T-helper 2 cell treated with Interferon-gamma antibody and Interleukin-4, amounts not matched to agents 100 ng/mL and 5 ng/mL, for 36 hours (primary cell): ENCODE data around the gene SLC9A1. TPM values are rescaled to one million over a fixed set of nuclear protein-coding genes. Genes with fewer than 3 reads are reported as not detected.

ENCODE experiments used
- intact Hi-C: fragments of 100-400 bp; cut with micrococcal nuclease; formaldehyde crosslinking; loops from one replicate; pipeline ENCODE4 v1.15.1; 2023
- total RNA-seq: library from RNA; stranded (reverse); gene quantifications from 2 replicates; pipeline ENCODE4 v1.2.3, GENCODE V29; 2022

Gene SLC9A1
- total RNA-seq, 1 donor from 2014 or later: 24.6 TPM

DNA sequence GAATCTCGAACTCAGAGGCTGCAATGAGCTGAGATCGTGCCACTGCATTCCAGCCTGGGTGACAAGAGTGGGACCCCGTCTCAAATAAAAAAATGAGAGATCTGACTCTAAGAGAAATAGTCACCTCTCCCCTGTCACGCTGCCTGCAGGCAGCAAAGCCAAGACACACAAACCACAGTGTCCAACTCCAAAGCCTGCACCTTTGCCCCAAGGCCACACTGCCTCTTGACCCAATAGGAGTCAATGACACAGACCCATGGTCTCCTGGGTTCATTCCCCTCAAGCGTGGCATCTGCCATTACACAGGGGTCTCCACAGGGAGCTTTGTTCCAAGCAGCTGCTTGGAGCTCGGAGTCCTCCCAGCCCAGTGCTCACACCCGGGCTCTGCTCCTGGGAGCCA lies 46.3 kb downstream of the SLC9A1 start:
- intact Hi-C loops: loop anchor here (10.0 kb wide), 1 partner anchor 286 kb away; the partner anchor contains the start of gene GPR3

DNA sequence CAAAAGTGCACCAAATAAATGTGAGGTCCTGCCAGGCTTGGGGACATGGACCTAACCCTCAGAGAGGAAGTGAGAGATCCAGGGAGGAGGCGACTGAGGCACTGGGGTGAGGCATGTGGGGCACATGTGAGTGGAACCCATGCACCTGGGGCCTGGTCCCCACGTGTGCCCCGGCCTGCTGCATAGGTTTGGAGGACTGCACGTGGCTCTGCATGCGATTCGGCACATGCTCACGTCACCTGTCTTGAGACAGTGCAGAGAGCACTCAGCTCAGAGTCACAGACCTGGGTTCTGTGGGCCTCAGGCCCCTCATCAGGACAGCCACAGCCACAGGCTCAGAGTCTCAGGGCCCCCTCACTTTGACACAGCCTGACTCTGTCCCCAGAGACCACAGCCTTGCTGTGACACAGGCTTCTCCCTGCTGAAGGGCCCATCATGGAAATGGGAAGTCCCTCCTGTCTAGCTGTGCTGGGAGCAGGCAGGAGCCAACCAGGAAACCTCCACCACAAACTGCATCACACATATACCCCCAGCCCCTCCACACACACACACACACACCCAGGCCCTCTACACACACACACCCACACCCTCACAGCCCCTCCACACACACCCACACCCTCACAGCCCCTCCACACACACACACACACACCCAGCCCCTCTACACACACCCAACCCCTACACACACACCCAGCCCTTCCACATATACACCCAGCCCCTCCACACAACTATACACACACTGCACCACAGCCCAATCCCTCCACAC lies 48.2 kb downstream of the SLC9A1 start:
- intact Hi-C loops: loop anchor here (10.0 kb wide), 1 partner anchor 288 kb away; the partner anchor contains the start of gene GPR3

DNA sequence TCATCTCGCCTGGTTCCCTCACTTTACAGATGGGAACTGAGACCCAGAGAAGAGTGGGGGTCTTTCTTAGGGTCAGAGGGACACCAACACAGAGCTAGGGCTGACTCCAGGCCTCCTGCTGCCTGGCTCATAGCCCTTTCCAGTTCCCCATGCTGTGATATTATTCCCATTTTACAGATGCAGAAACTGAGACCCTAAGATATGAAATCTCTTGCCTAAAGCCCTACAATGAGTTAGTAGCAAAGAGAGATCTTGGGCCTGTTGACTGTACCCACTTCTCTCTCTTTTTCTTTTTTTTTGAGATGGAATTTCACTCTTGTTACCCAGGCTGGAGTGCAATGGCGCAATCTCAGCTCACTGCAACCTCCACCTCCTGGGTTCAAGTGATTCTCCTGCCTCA lies 49.9 kb downstream of the SLC9A1 start:
- intact Hi-C loops: loop anchor here (10.0 kb wide), 1 partner anchor 290 kb away; the partner anchor contains the start of gene GPR3

DNA sequence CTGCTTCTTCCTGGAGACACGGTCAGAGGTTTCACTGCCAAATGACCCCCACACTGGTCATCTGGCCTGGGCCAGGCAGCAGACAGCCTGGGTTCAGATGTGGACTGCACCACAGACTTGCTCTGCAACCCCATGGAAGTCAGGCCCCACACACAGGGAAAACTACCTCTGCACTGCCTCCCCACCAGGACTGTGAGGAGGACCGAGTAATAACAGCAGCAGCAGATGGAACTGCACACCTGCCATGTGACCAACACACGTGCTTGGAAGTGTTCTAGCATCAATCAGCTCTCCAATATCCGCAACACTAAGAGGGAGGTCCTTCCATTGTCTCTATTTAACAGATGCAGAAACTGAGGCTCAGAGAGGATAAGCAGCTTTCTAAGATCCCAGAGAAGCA lies 51.4 kb downstream of the SLC9A1 start:
- intact Hi-C loops: loop anchor here (10.0 kb wide), 1 partner anchor 291 kb away; the partner anchor contains the start of gene GPR3

DNA sequence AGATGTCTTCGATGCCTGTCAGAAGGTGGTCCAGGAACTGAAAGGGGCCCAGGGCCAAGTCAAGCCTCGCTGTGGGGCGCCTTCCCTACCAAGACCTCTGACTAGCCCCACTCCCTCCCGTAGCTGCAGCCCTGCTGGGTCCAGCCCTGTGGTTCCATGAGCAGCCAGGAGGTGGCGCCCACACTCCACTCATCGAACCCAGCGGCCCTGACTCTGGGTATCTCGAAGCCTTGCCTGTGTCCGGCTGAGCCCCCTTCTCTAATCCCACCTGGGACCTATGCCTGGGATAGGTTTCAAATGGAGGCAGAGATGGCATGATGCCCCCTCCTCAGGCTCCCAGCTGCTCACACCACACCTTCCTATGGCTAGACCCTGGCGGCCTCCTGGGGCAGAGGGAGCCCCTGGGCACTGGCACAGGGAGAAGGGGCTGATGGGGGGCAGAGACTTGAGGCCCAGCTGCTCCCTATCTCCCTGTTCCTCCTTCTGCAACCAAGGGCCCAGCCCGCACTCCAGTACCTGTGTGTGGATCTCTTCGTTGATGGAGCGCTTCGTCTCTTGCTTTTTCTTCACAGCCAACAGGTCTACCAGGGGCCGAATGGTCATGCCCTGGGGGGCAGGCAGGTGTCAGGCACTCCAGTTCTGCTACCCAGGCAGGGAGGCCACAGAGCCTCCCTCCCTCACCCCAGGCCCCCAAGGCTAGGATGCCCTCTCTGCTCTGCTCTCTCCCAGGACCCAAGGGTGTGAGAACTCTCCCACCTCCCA lies 52.0 kb downstream of the SLC9A1 start:
- intact Hi-C loops: loop anchor here (1.0 to 10.0 kb wide), 3 partner anchors 95 to 292 kb away; partner anchors contain the start of gene GPR3

GRCh38 chr1:27102134-27102706 lies 52.7 kb downstream of the SLC9A1 start:
- intact Hi-C loops: loop anchor here (1.0 to 10.0 kb wide), 3 partner anchors 96 to 293 kb away; partner anchors contain the start of gene GPR3

GRCh38 chr1:27101696-27102095 lies 53.2 kb downstream of the SLC9A1 start:
- intact Hi-C loops: loop anchor here (1.0 to 10.0 kb wide), 3 partner anchors 97 to 293 kb away; partner anchors contain the start of gene GPR3

DNA sequence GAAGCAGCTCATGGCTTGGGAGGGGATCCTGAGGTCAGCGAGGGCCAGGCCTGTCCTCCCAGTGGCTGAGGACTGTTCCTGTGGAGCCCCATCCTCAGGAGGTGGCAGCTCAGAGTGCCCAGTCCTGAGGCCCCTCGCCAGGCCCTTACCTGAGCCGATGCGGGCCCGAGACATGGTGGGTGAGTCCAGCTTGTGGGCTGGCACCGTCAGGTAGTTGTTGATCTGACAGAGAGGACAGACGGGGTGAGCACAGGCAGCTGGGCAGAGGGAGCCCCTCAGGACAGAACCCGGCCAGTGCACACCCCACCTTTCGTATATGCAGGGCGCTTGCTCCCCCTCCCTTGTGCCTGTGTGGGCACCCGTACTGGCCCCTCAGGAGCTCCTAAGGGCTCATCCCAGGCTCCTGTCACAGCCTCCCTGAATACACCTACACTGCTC lies 53.9 kb downstream of the SLC9A1 start:
- intact Hi-C loops: loop anchor here (10.0 kb wide), 1 partner anchor 294 kb away; the partner anchor contains the start of gene GPR3

DNA sequence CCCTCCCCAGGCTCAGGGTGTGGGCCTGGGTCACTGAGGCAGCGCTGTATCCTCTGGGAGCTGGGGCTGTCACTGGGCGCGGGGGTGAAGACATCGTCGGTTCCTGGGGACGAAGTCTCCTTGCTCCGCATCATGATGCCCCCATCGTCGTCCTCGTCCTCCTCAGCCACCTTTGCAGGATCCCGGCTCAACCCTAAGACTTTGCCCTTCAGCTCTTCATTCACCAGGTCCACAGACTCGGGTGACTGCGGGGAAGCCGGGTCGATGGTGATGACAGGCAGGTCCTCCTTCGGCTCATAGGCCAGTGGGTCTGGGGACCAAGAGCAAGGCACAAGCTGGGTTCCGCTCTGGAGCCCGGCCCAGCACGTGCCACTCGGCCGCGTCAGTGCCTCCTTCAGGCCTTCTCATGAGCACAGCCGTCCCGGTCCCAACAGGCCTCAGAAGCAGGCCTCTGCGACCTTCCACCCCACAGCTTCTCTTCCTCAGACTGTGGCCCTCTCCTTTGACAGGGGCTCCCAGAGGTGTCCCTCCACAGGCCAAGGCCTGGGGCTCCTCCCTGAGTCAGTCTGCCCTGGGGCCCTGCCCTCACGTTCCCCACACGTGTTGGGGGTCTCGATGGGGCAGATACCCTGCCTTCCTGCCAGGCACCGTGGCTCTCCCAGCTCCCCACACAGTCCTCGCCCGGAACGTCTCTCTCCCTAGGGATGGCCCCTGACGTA lies 54.4 kb downstream of the SLC9A1 start:
- intact Hi-C loops: loop anchor here (10.0 kb wide), 1 partner anchor 294 kb away; the partner anchor contains the start of gene GPR3

- intact Hi-C loops: loop anchor here (10.0 kb wide), 1 partner anchor 295 kb away; the partner anchor contains the start of gene GPR3
Observed at GRCh38 chr1:27099587-27100334, 55.2 kb downstream of the SLC9A1 start.

DNA sequence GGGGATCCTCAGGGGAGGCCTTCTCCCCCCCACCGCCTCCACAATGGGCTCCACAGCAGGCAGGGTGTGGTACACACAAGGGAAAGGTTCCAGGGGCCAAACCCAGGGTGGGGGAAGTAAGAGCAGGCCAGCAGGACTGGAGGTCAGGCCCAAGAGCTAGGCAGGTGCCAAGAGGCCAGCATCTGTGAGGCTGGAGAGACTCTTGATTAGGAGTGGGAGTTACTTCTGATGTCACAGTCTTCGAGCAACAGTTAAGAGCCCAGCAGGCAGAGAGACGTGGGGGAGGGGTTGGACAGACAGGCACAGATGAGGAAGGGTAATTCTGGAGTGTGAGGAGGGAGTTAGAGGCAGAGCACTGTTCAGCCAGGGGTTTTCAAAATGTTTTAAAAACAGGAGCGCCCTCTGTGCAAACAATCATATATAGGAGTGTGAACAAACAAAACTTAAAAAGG lies 55.8 kb downstream of the SLC9A1 start:
- intact Hi-C loops: no loop called here

DNA sequence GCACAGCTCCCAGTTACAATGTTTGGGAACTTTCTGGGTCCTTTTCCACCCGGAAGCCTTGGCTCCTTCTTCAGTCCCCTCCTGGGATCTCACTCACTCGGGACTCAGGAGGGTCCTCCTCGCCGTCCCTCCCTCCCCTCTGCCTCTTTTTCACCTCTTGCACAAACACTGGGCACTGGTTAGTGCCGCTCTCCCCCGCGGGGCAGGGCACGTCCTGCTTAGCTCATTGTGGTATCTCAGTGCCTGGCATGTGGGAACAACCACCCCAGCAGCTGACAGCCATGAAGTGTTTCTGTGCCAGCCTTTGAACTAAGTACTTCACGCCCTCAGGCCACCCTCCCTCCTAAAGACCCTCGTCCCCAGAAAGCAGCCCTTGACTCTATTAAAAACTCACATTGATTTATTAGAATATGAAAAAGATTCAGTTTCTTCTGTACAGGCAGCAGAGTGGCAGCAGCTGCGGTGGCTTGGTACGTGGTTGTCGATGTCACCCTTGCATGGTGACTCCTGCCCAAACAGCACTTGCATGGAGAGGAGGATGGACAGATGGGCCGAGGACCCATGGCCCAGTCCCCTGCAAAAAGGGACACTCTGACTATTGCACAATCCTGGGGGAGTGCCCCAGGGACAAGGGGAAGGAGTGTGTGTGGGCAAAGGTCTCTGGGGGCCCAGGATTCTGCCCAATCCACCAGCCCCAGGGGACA lies 56.3 kb downstream of the SLC9A1 start:
- intact Hi-C loops: no loop called here

- intact Hi-C loops: loop anchor here (1.0 kb wide), 1 partner anchor 53 kb away; no protein-coding TSS in a partner anchor
Observed at GRCh38 chr1:27097484-27097917, 57.4 kb downstream of the SLC9A1 start.

DNA sequence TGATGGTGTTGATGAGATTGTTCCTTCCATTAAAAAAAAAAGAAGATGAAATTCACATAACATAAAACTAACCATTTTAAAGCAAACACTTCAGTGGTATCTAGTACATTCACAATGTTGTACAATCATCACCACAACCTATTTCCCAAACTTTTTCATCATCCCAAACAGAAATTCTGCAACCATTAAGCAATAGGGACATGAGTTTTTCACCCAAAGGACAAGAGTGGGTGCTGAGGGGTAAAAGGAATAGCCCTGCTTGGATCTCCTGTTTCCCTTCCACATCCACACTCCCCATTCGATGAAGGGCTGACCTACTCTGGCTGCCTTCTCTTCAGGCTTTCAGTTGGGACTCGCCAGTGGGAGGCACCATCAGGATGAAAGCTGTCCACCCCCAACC lies 59.3 kb downstream of the SLC9A1 start:
- intact Hi-C loops: no loop called here

GRCh38 chr1:27092888-27093287 lies 62.0 kb downstream of the SLC9A1 start:
- intact Hi-C loops: no loop called here

DNA sequence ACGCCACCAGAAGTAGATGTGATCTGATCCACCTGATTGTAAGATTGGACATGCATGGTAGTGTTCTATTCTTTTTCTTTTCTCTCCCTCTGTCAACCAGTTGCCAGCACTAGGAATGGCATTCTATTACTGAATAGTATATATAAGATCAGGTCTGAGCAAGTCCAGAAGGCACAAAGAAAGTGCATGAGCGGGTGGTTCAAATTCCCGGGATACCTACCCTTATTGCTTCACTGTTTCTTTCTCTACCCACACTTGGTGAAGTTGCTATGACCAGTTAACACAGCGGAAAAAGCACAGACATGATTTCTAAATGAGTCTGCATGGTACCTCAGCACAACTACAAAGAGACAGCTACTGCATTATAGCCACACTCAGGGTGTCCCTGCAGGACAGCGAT lies 64.0 kb downstream of the SLC9A1 start:
- intact Hi-C loops: no loop called here

- intact Hi-C loops: no loop called here
Observed at GRCh38 chr1:27087371-27088220, 67.3 kb downstream of the SLC9A1 start.

DNA sequence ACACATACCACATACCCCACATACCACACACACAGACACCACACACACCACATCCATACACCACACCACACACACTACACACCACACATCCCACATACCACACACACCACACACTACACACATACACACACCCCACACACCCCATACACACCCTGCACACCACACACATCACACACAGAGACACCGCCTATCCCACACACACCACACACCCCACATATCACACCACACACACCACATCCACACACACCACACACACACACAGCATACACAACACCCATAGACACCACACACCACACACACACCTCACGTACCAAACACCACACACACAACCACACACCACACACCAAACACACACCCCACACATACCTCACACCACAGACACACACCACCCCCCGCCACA lies 68.3 kb downstream of the SLC9A1 start:
- intact Hi-C loops: no loop called here
